ENCODE results near the gene SEPHS1. TPM values are rescaled to one million over a fixed set of nuclear protein-coding genes. Genes with fewer than 3 reads are reported as not detected.

Gene SEPHS1
- polyA plus RNA-seq, 1 of the 3 experiments (the other 2 are of a cell fraction): 64.8 TPM

DNA sequence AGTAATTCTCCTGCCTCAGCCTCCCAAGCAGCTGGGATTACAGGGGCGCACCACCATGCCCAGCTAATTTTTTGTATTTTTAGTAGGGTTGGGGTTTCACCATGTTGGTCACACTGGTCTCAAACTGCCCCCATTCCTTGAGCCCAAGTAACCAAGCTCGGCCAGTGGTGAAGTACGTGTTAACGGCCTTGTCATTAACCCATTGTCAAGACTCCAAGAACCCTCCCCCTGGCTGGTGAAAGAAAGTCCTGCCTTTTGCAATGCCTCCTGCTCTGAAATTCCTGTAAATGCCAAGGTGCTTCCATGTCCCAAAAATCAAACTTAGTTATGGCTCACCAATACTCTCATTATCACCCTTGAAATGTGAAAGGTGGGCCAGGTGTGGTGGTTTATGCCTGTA is 18.8 kb upstream of the SEPHS1 start:
- Histone ChIP-seq H3K4me1 (ENCODE audit: control insufficient read depth in 1 of 2, insufficient read depth in 2 of 2, low read depth in 1 of 2, low read length in 1 of 2) (no peaks in the 10 kb centered on the region), H3K9me3 (no peaks in the 10 kb centered on the region), H4K20me1 (ENCODE audit: insufficient read depth) (no peaks in the 10 kb centered on the region), H3K9me2 (no peaks in the 10 kb centered on the region), H3K36me3 (replicated peaks in 1 of 2; ENCODE audit: control insufficient read depth in 1 of 2, insufficient read depth in 2 of 2, low read length in 1 of 2) (no peaks in the 10 kb centered on the region), H3F3A (replicated peaks; ENCODE audit: insufficient read depth) (no peaks in the 10 kb centered on the region), H3K4me2 (no peak overlapping the region), H3K79me2 (ENCODE audit: insufficient read depth) (no peaks in the 10 kb centered on the region), H3K9ac (no peak overlapping the region), H3K27ac (ENCODE audit: low read depth in 2 of 2, low read length in 1 of 2) (no peak overlapping the region), H3K27me3 (ENCODE audit: insufficient read depth) (no peaks in the 10 kb centered on the region), H3K4me3 (ENCODE audit: low read depth in 2 of 2, low read length in 1 of 2) (no peak overlapping the region), H2AFZ (ENCODE audit: low read depth) (no peak overlapping the region)
- 72% methylated on average over 4 of the region's 4 CpGs for whole genome bisulfite sequencing (ENCODE audit: low lambda C conversion rate)
- TF ChIP-seq FOXJ3 (CRISPR knock-in tag; IDR thresholded peaks at IDR 0.05) (no peak), POLR2AphosphoS5 (IDR thresholded peaks at IDR 0.05; ENCODE audit: low read depth, low read length) (no peak), RAD21 (IDR thresholded peaks at IDR 0.05; ENCODE audit: low read length) (no peak), GATA2 (CRISPR knock-in tag; IDR thresholded peaks at IDR 0.05) (no peak), NFIC (IDR thresholded peaks at IDR 0.05; ENCODE audit: borderline replicate concordance) (no peak), RXRA (IDR thresholded peaks at IDR 0.05; ENCODE audit: borderline replicate concordance, low read depth) (no peak), NRF1 (IDR thresholded peaks at IDR 0.05; ENCODE audit: low read depth, low read length) (no peak), JUND (IDR thresholded peaks at IDR 0.05) (no peak)
- TF ChIP-seq, protein P1, sequence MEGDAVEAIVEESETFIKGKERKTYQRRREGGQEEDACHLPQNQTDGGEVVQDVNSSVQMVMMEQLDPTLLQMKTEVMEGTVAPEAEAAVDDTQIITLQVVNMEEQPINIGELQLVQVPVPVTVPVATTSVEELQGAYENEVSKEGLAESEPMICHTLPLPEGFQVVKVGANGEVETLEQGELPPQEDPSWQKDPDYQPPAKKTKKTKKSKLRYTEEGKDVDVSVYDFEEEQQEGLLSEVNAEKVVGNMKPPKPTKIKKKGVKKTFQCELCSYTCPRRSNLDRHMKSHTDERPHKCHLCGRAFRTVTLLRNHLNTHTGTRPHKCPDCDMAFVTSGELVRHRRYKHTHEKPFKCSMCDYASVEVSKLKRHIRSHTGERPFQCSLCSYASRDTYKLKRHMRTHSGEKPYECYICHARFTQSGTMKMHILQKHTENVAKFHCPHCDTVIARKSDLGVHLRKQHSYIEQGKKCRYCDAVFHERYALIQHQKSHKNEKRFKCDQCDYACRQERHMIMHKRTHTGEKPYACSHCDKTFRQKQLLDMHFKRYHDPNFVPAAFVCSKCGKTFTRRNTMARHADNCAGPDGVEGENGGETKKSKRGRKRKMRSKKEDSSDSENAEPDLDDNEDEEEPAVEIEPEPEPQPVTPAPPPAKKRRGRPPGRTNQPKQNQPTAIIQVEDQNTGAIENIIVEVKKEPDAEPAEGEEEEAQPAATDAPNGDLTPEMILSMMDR (IDR thresholded peaks at IDR 0.05): no peak
- no peak for DNase-seq
- ChIA-PET POLR2A (no interaction called here), CTCF (interaction anchor here (0.6 to 2.4 kb wide), 3 partner anchors 73 to 256 kb away, joined by 3 to 6 read pairs (median 5); no protein-coding TSS in a partner anchor)

DNA sequence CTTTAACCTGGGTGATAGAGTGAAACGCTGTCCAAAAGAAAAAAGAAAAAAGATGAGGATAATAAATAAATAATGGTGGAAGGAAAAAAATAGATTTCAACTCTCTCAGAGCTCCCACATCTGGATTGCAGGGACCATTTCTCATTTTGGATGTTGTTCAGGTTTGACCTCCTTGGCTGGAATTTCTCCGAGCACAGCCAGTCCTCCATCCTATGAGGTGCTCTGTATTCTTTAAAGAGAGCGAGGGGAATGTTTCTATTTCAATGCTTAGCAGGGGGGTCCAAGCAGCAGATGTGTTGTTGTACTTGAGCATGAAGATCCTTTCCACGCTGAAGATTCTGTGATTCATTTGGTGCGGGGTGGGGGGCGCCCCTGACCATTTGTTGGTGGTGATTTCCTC is 17.7 kb upstream of the SEPHS1 start:
- POLR2A ChIA-PET: no interaction called here
- CTCF ChIA-PET: interaction anchor here (1.1 to 2.4 kb wide), 3 partner anchors 74 to 171 kb away, joined by 3 to 8 read pairs (median 5); no protein-coding TSS in a partner anchor
- H3K9me3 ChIP-seq: no peaks in the 10 kb centered on the region
- WGBS (ENCODE audit: low lambda C conversion rate): 82% methylated on average over 6 of the region's 6 CpGs
- H3K4me1 ChIP-seq (ENCODE audit: control insufficient read depth in 1 of 2, insufficient read depth in 2 of 2, low read depth in 1 of 2, low read length in 1 of 2): no peaks in the 10 kb centered on the region
- no peaks in the 10 kb centered on the region for H3K9me2 ChIP-seq
- no peaks in the 10 kb centered on the region for H3K27me3 ChIP-seq (ENCODE audit: insufficient read depth)
- H3F3A ChIP-seq (replicated peaks; ENCODE audit: insufficient read depth): no peaks in the 10 kb centered on the region
- no peaks in the 10 kb centered on the region for H4K20me1 ChIP-seq (ENCODE audit: insufficient read depth)
- no peak overlapping the region for H2AFZ ChIP-seq (ENCODE audit: low read depth)
- H3K4me3 ChIP-seq (ENCODE audit: low read depth in 2 of 2, low read length in 1 of 2): no peak overlapping the region
- H3K27ac ChIP-seq (ENCODE audit: low read depth in 2 of 2, low read length in 1 of 2): no peak overlapping the region
- no peak for DNase-seq
- no peaks in the 10 kb centered on the region for H3K79me2 ChIP-seq (ENCODE audit: insufficient read depth)
- H3K36me3 ChIP-seq (replicated peaks in 1 of 2; ENCODE audit: control insufficient read depth in 1 of 2, insufficient read depth in 2 of 2, low read length in 1 of 2): no peaks in the 10 kb centered on the region
- H3K9ac ChIP-seq: no peak overlapping the region
- H3K4me2 ChIP-seq: no peak overlapping the region
- TF ChIP-seq ELF1 (IDR thresholded peaks at IDR 0.05) (no peak), RXRA (IDR thresholded peaks at IDR 0.05; ENCODE audit: borderline replicate concordance, low read depth) (no peak), TCF12 (IDR thresholded peaks at IDR 0.05) (no peak), GABPA (IDR thresholded peaks at IDR 0.05; ENCODE audit: low read depth) (no peak), MEF2A (IDR thresholded peaks at IDR 0.05; ENCODE audit: borderline replicate concordance, low read depth) (no peak), FOSL2 (IDR thresholded peaks at IDR 0.05; ENCODE audit: borderline replicate concordance, low read depth) (no peak), YY1 (IDR thresholded peaks at IDR 0.05; ENCODE audit: low read depth) (no peak), RCOR1 (IDR thresholded peaks at IDR 0.05; ENCODE audit: low read length) (no peak)
- TF ChIP-seq, protein P2, sequence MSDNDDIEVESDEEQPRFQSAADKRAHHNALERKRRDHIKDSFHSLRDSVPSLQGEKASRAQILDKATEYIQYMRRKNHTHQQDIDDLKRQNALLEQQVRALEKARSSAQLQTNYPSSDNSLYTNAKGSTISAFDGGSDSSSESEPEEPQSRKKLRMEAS (IDR thresholded peaks at IDR 0.05; ENCODE audit: low read depth): no peak
- TF ChIP-seq, protein P3, sequence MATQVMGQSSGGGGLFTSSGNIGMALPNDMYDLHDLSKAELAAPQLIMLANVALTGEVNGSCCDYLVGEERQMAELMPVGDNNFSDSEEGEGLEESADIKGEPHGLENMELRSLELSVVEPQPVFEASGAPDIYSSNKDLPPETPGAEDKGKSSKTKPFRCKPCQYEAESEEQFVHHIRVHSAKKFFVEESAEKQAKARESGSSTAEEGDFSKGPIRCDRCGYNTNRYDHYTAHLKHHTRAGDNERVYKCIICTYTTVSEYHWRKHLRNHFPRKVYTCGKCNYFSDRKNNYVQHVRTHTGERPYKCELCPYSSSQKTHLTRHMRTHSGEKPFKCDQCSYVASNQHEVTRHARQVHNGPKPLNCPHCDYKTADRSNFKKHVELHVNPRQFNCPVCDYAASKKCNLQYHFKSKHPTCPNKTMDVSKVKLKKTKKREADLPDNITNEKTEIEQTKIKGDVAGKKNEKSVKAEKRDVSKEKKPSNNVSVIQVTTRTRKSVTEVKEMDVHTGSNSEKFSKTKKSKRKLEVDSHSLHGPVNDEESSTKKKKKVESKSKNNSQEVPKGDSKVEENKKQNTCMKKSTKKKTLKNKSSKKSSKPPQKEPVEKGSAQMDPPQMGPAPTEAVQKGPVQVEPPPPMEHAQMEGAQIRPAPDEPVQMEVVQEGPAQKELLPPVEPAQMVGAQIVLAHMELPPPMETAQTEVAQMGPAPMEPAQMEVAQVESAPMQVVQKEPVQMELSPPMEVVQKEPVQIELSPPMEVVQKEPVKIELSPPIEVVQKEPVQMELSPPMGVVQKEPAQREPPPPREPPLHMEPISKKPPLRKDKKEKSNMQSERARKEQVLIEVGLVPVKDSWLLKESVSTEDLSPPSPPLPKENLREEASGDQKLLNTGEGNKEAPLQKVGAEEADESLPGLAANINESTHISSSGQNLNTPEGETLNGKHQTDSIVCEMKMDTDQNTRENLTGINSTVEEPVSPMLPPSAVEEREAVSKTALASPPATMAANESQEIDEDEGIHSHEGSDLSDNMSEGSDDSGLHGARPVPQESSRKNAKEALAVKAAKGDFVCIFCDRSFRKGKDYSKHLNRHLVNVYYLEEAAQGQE (IDR thresholded peaks at IDR 0.05; ENCODE audit: low read depth, low read length): no peak
- TF ChIP-seq, protein P4, sequence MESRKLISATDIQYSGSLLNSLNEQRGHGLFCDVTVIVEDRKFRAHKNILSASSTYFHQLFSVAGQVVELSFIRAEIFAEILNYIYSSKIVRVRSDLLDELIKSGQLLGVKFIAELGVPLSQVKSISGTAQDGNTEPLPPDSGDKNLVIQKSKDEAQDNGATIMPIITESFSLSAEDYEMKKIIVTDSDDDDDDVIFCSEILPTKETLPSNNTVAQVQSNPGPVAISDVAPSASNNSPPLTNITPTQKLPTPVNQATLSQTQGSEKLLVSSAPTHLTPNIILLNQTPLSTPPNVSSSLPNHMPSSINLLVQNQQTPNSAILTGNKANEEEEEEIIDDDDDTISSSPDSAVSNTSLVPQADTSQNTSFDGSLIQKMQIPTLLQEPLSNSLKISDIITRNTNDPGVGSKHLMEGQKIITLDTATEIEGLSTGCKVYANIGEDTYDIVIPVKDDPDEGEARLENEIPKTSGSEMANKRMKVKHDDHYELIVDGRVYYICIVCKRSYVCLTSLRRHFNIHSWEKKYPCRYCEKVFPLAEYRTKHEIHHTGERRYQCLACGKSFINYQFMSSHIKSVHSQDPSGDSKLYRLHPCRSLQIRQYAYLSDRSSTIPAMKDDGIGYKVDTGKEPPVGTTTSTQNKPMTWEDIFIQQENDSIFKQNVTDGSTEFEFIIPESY (IDR thresholded peaks at IDR 0.05; ENCODE audit: borderline replicate concordance, low read depth): no peak
- TF ChIP-seq, protein P1 (IDR thresholded peaks at IDR 0.05): no peak

Measured in SK-N-SH (cell line).